ENCODE results near the gene DLG2. TPM values are rescaled to one million over a fixed set of nuclear protein-coding genes. Genes with fewer than 3 reads are reported as not detected.
A peak's percentile ranks its signal among the peaks of the same experiment; 100 is the strongest.

Gene DLG2
- total and polyA plus RNA-seq, 11 donors = 2.4 to 13.9 (median 7.1) TPM

DNA sequence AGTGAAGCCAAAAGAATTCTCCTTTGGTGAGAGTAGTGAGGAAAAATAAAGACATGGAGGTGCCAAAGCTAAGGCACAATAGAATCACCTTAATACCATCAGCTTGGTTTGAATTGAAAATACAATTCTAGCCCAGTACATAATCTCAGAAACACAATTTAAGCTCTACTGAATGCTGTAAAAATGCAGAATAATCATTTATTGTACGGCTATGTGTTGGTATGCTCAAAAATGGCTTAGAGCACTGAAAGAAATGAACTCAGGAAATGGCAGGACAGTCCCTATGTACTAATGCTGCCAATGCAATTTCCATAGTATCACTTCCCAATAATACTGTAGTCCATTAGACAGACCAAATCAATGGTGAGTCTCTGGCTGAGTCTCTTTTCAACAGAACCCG lies 798.5 kb downstream of the DLG2 start:
- TF ChIP-seq, protein P1, sequence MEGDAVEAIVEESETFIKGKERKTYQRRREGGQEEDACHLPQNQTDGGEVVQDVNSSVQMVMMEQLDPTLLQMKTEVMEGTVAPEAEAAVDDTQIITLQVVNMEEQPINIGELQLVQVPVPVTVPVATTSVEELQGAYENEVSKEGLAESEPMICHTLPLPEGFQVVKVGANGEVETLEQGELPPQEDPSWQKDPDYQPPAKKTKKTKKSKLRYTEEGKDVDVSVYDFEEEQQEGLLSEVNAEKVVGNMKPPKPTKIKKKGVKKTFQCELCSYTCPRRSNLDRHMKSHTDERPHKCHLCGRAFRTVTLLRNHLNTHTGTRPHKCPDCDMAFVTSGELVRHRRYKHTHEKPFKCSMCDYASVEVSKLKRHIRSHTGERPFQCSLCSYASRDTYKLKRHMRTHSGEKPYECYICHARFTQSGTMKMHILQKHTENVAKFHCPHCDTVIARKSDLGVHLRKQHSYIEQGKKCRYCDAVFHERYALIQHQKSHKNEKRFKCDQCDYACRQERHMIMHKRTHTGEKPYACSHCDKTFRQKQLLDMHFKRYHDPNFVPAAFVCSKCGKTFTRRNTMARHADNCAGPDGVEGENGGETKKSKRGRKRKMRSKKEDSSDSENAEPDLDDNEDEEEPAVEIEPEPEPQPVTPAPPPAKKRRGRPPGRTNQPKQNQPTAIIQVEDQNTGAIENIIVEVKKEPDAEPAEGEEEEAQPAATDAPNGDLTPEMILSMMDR (IDR thresholded peaks at IDR 0.05) = no peak
- no peak for TF ChIP-seq POLR2A (IDR thresholded peaks at IDR 0.05)
- no peak overlapping the region for H3K27ac ChIP-seq
- DNase-seq (no peak), ATAC-seq (no peak)
- no peaks in the 10 kb centered on the region for H3K27me3 ChIP-seq
- no peaks in the 10 kb centered on the region for H3K9me3 ChIP-seq
- 87 to 93% (median 91%) methylated on average over 2 of the region's 2 CpGs for WGBS, 4 donors
- no peaks in the 10 kb centered on the region for H3K36me3 ChIP-seq
- no peak overlapping the region for H3K4me3 ChIP-seq
- peaks cover 0 to 7% (median 0%) of the 10 kb centered on the region in 12 donors for H3K4me1 ChIP-seq
- intact Hi-C loops (cut with DNase I) = no loop called here

- intact Hi-C loops (cut with DNase I) = no loop called here
- ATAC-seq (no peak), DNase-seq (no peak)
- no peak for TF ChIP-seq POLR2A (IDR thresholded peaks at IDR 0.05)
- Histone ChIP-seq H3K27me3 (no peaks in the 10 kb centered on the region), H3K4me1 (peaks cover 0 to 7% (median 0%) of the 10 kb centered on the region in 12 donors), H3K9me3 (no peaks in the 10 kb centered on the region), H3K4me3 (no peak overlapping the region), H3K27ac (no peak overlapping the region), H3K36me3 (no peaks in the 10 kb centered on the region)
- WGBS, 4 donors = 46 to 64% (median 56%) methylated on average over 3 of the region's 3 CpGs
These were observed 802.0 kb downstream of the DLG2 start for GRCh38 chr11:84825106-84825660.

DNA sequence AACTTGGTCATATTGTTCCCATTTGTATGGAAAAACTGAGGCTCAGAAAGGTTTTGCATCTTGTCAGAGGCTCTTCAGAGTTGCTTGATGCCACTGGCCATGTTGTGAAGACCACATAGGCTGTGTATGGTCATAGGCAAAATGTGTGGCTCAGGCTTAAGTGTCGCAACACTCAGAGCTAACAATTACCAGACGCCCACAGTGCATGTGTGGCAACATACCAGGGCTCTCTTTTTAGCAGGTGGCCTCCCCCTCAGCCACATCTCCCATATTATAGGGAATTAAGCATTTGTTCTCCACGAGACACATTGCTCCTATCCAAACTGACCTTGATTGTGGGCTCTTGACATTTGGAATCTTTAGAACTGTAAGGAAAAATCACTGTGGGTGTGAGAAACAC lies 802.5 kb downstream of the DLG2 start:
- DNase-seq (no peak), ATAC-seq (no peak)
- 60 to 72% (median 68%) methylated on average over 3 of the region's 3 CpGs for WGBS, 4 donors
- TF ChIP-seq POLR2A (IDR thresholded peaks at IDR 0.05) = no peak
- TF ChIP-seq, protein P1 (IDR thresholded peaks at IDR 0.05) = no peak
- Histone ChIP-seq H3K4me3 (no peak overlapping the region), H3K4me1 (peaks cover 0 to 7% (median 0%) of the 10 kb centered on the region in 12 donors), H3K27ac (no peak overlapping the region), H3K9me3 (no peaks in the 10 kb centered on the region), H3K27me3 (no peaks in the 10 kb centered on the region), H3K36me3 (no peaks in the 10 kb centered on the region)
- intact Hi-C loops (cut with DNase I) = no loop called here

- ATAC-seq (peak in 1 of 4 donors; percentile 85), DNase-seq (peak in 1 of 5 donors; percentile 10)
- TF ChIP-seq, protein P1 (IDR thresholded peaks at IDR 0.05) = no peak
- TF ChIP-seq POLR2A (IDR thresholded peaks at IDR 0.05) = no peak
- H3K4me3 ChIP-seq = no peak overlapping the region
- peaks cover 0 to 10% (median 0%) of the 10 kb centered on the region in 12 donors for H3K4me1 ChIP-seq
- 24 to 36% (median 29%) methylated on average over 2 of the region's 2 CpGs for WGBS, 4 donors
- H3K27ac ChIP-seq = peak overlapping the region in 1 of 12 donors; percentile 6
- no peaks in the 10 kb centered on the region for H3K9me3 ChIP-seq
- intact Hi-C loops (cut with DNase I) = no loop called here
- H3K27me3 ChIP-seq = no peaks in the 10 kb centered on the region
- H3K36me3 ChIP-seq = no peaks in the 10 kb centered on the region
These were observed 807.6 kb downstream of the DLG2 start for GRCh38 chr11:84819537-84819936.

DNA sequence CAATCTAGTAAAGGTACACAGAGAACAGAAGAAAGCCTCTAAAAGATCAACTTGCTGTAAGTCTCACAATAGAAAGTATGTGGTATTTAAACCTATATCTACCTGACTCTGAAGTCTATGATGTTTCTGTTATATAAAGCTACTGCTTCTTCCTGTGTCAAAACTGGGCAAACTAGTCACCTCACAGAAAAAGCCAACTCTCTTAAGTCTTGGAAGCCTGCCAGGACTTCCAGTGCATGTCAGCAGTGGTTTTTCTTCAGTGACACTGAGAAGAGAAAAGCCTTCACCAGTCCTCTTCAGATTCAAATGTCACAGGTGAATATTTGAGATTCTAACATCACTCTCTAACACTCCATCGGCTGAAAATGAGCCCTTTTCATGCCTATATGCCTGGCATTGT lies 808.0 kb downstream of the DLG2 start:
- no peak for DNase-seq
- intact Hi-C loops (cut with DNase I) = no loop called here
- Histone ChIP-seq H3K27ac (peak overlapping the region in 1 of 12 donors; percentile 6), H3K4me3 (no peak overlapping the region), H3K36me3 (no peaks in the 10 kb centered on the region), H3K27me3 (no peaks in the 10 kb centered on the region), H3K9me3 (no peaks in the 10 kb centered on the region), H3K4me1 (peaks cover 0 to 10% (median 0%) of the 10 kb centered on the region in 12 donors)
- ATAC-seq = peak in 1 of 4 donors; percentile 37
- WGBS, 4 donors = 24 to 42% (median 37%) methylated on average over 1 of the region's 1 CpG
- TF ChIP-seq POLR2A (IDR thresholded peaks at IDR 0.05) = no peak
- TF ChIP-seq, protein P1 (IDR thresholded peaks at IDR 0.05) = no peak
